ENCODE results near the gene MLKL.

The MLKL gene

DNA sequence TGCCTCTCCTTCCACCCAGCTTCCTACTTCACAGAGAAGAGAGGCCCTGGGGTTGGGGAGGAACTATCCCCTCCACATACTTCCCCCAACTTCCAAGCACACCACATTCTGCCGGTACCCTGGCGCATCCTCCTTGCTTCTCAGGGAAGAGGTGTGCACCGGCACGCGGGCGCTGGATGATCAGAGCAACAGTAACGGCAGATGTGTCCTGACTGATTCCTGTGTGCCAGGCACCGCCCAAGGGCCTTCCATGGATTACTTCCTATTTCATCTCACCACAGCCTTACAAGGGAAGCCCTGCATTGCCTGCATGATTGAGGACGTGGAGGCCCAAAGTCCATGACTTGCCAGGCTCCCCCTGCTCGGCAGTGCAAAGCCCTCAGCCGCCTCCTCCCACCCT, 21.1 kb upstream of the MLKL start:
- Mint-ChIP-seq H3K4me3 (no peak overlapping the region), H3K27me3 (no peaks in the 10 kb centered on the region), H3K27ac (no peak overlapping the region), H3K4me1 (no peaks in the 10 kb centered on the region), H3K36me3 (peaks cover 2% of the 10 kb centered on the region), H3K9me3 (no peaks in the 10 kb centered on the region)

DNA sequence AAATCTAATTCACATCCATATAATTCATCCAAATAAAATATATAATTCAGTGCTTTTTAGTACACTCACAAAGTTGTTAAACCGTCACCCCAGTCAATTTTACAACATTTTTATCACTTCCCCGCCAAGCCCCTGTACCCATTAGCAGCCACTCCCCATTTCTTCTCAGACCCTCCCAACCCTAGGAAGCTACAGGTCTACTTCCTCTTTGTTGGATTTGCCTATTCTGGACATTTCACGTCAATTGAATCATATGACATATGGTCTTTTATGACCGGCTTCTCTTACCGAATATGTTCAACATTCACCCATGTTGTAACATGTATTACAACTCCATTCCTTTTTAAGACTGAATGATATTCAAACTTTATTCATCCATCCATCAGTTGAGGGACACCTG, 19.9 kb upstream of the MLKL start:
- H3K27ac Mint-ChIP-seq = no peak overlapping the region
- no peaks in the 10 kb centered on the region for H3K27me3 Mint-ChIP-seq
- no peaks in the 10 kb centered on the region for H3K4me1 Mint-ChIP-seq
- H3K36me3 Mint-ChIP-seq = no peaks in the 10 kb centered on the region
- no peaks in the 10 kb centered on the region for H3K9me3 Mint-ChIP-seq
- no peak overlapping the region for H3K4me3 Mint-ChIP-seq

DNA sequence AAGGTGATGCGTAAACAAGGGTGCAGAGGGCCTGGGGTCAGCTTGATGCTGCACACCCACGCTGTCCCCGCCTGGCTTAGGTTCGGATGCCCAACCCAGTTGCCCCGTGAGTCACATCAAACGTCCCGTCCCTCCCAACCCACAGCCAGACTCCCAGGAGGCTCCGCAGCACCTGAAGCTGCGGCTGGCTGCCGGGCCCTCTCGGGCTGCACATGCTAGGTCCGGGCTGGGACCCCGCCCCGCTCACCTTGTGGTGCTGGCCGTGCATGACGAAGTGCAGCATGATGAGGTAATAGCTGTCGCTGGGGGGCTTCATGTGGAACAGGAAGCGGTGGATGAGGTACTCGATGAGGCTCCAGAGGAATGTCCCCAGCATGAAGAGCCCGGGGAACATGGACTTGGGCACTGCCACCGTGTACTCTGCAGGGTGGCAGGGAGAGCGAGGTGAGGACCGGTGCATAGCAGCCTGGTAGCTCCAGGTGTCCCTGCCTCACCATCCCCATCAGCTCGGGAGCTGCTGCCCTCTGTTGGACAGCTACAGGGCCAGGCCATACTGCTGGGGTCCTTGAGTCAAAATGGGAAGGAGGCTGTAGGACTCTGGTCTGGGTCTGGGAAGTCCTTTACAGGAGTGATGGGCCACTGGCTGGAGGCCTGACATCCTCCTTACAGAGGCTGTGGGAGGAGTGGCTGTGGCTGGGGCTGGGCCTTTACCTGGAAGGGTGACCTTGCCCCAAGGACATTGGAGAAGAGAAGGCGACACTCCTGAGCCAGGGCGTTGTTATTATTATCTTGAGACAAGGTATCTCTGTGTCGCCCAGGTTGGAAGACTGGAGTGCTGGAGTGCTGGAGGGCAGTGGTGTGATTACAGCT, 18.3 kb upstream of the MLKL start:
- Mint-ChIP-seq H3K4me1 (no peaks in the 10 kb centered on the region), H3K27ac (no peak overlapping the region), H3K36me3 (no peaks in the 10 kb centered on the region), H3K4me3 (no peak overlapping the region), H3K27me3 (no peaks in the 10 kb centered on the region), H3K9me3 (no peaks in the 10 kb centered on the region)

DNA sequence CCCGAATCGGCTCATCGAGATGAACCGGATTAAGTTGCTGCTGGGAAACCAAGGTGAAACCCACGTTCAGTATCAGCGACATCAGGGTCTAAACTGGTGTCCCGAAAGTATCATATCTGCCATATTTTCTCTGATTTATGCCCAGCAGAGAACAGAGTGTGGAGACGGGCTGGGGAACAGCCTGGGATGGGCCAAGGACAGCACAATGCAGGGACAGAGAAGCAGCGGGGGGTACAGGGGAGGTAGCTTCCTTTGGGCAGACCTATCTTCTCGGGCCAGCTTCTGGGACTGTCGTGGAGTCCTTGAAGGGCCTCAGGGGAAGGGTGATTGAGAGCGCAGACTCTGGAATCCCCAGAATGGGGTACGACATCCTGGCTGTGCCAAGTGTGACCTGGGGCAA, 17.5 kb upstream of the MLKL start:
- Mint-ChIP-seq H3K27me3 (no peaks in the 10 kb centered on the region), H3K4me3 (no peak overlapping the region), H3K36me3 (no peaks in the 10 kb centered on the region), H3K27ac (no peak overlapping the region), H3K9me3 (no peaks in the 10 kb centered on the region), H3K4me1 (no peaks in the 10 kb centered on the region)

DNA sequence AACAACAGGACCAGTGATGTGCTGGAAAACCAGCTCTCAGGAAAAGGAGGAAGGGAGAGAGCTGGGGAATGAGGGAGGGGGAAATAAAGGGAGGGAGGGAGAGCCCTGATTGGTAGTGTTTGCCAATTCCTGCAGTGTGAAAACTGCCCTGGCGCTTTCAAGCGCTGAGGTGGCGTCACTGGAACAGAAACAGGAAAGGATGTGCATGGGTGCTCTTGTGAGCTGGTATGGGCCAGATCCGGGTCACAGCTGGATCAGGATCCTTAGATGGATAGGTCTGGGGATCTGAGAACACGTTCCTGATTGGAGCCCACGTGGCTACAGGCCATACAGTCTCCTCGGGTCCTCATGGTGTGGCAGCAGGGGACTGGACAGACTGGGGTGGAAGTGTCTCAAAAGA, 16.7 kb upstream of the MLKL start:
- Mint-ChIP-seq H3K27me3 (no peaks in the 10 kb centered on the region), H3K4me3 (no peak overlapping the region), H3K9me3 (no peaks in the 10 kb centered on the region), H3K36me3 (no peaks in the 10 kb centered on the region), H3K27ac (no peak overlapping the region), H3K4me1 (no peaks in the 10 kb centered on the region)

DNA sequence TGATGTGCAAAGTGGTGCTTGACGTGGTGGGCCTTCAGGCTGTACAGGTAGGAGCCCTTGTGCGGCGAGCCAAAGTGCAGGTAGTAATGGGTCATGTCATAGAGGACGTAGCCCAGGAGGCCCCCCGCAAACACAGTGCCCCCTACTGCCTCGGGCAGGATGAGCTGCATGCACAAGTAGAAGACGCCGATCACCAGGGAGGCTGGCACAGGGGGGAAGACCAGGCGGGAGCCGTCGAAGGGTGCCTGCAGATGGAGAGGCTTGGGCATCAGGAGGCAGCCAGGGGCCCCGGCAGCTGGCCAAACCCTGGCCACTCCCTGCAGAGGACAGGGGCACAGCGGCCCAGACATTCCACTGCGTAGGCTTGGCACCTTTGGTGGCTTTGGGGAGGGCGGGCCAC, 15.7 kb upstream of the MLKL start:
- Mint-ChIP-seq H3K4me3 (no peak overlapping the region), H3K9me3 (no peaks in the 10 kb centered on the region), H3K27me3 (no peaks in the 10 kb centered on the region), H3K27ac (no peak overlapping the region), H3K4me1 (no peaks in the 10 kb centered on the region), H3K36me3 (no peaks in the 10 kb centered on the region)

DNA sequence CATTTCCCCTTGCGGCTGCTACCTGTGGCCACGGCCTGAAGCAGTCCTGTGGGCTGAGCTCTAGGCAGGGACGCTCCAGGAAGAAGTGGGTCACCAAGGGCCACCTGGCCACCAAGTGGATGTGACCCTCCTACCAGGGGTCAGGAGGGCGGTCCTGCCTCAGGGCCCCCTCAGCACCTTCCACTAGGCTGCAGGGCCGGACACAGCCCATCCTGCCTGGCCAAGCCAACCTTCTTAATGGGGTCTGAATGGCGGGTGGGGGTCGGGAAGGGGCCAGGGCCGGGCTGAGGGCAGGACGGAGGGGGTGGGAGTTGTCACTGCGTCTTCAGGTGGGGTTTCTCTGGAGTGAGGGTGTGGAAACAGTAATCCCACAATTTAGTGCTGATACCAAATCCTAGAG, 13.2 kb upstream of the MLKL start:
- no peaks in the 10 kb centered on the region for H3K36me3 Mint-ChIP-seq
- peaks cover 6% of the 10 kb centered on the region for H3K4me1 Mint-ChIP-seq

DNA sequence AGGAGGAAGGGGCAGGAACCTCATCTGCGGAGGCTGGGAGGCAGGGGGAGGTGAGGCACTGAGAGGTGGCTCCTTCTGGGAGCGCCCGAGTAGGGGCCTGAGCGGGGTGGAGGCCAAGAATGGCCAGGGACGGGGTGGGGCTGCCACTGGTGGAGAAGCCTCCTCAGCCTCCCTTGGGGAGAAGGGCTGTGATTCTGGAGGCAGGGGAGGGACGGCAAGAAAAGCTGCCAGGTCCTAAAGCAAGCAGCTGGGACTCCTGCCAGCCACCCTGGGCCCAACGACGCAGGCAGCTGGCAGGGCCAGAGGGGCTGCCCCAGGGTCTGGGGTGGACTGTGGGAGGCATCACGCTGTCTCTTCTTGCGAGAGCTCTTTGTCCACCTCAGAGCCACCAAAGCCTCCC, 12.7 kb upstream of the MLKL start:
- H3K4me1 Mint-ChIP-seq = peaks cover 6% of the 10 kb centered on the region
- H3K4me3 Mint-ChIP-seq = no peak overlapping the region
- H3K27me3 Mint-ChIP-seq = no peaks in the 10 kb centered on the region
- H3K27ac Mint-ChIP-seq = no peak overlapping the region
- no peaks in the 10 kb centered on the region for H3K9me3 Mint-ChIP-seq
- H3K36me3 Mint-ChIP-seq = no peaks in the 10 kb centered on the region

More for the DNA sequence above, 13.2 kb upstream of the MLKL start:
- Mint-ChIP-seq H3K4me3 (no peak overlapping the region), H3K27ac (no peak overlapping the region), H3K9me3 (no peaks in the 10 kb centered on the region), H3K27me3 (no peaks in the 10 kb centered on the region)

DNA sequence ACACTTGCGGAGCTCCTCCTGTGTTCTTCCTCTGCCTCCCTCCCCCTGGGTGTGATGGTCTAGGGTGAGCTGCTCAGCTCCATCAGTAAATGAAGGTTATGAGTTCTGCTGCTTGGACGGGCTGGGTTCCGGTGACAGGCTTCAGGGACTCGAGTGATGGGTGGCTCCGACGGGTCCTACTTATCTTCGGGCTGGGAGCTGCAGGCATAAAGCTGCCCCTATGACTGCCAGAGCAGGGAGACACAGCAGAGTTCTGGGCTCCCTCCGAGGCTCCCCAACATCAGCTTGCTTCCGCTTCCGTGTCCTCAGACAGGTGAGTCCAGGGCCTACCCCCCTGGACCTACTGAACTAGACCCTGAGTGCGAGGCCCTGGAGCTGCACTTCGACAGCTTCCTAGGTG, 11.3 kb upstream of the MLKL start:
- Mint-ChIP-seq H3K36me3 (no peaks in the 10 kb centered on the region), H3K9me3 (no peaks in the 10 kb centered on the region), H3K4me3 (no peak overlapping the region), H3K4me1 (peaks cover 6% of the 10 kb centered on the region), H3K27me3 (no peaks in the 10 kb centered on the region), H3K27ac (no peak overlapping the region)

DNA sequence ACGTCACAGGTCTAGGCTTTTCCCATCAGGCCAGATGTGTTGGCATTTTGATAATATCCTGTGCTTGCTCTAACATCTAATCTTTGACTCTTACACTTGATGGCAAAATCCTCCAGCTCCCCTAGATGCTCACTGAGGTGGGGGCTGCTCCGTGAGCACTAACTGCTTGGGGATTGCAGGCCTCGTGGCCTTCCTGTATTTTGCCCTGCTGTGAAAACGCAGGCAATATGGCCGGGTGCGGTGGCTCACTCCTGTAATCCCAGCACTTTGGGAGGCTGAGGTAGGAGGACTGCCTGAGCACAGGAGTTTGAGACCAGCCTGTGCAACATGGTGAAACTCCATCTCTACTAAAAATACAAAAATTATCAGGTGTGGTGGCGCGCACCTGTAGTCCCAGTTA, 9.7 kb upstream of the MLKL start:
- Mint-ChIP-seq H3K36me3 (no peaks in the 10 kb centered on the region), H3K4me3 (no peak overlapping the region), H3K4me1 (peaks cover 6% of the 10 kb centered on the region), H3K27ac (no peak overlapping the region), H3K9me3 (no peaks in the 10 kb centered on the region), H3K27me3 (no peaks in the 10 kb centered on the region)

DNA sequence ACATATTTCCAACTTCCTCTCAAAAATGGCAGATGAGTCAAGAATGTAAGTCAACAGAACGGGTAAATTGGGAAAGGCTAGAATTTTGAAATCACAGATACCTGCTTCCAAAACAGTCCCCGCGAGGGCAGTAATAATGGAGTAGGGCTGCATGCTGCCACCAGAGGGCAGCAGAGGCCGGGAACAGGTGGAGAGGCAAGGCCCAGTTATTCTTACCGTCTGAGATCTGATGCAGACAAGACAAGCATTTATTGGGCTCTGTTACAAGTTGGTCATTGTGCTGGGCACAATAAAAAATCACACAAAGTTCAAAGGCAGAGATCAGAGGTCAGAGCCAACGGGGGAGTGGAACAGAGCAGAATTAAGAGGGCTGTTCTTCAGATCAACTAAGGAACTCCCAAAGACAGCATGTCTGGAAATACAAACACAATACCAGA, 8.8 kb upstream of the MLKL start:
- no peaks in the 10 kb centered on the region for H3K27me3 Mint-ChIP-seq
- H3K36me3 Mint-ChIP-seq = no peaks in the 10 kb centered on the region
- H3K27ac Mint-ChIP-seq = peak overlapping the region; percentile 61
- no peak overlapping the region for H3K4me3 Mint-ChIP-seq
- H3K9me3 Mint-ChIP-seq = no peaks in the 10 kb centered on the region
- H3K4me1 Mint-ChIP-seq = peaks cover 6% of the 10 kb centered on the region

DNA sequence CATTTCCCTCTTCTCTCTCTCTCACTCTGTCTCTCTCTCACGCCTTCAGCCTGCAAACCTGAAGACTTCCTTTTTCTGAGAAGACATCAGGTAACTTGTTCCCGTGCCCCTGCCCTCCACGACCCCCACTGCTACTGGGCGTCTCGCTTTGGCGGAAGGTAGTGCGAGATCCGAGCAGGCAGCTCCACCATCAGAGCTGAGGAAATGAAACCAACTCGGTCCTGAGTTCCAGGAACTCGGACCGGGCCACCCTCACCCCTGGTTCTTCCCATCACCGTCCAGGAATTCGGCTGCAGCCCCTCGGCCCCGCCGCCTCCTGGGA, 585 bp downstream of the MLKL start:
- Mint-ChIP-seq H3K27me3 (no peaks in the 10 kb centered on the region), H3K9me3 (no peaks in the 10 kb centered on the region)

DNA sequence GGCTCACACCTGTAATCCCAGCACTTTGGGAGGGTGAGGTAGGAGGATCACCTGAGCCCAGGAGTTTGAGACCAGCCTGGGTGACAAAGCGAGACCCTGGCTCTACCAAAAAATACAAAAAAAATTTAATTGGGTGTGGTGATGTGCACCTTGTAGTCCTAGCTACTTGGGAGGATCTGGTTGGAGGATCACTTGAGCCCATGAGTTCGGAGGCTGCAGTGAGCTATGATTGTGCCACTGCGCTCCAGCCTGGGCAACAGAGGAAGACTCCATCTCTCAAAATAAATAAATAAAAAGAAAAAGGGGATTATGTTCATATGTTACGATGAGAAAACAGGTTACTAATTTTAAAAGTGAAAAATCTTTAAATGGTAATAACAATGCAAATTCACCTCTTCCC, 996 bp downstream of the MLKL start:
- peak overlapping the region; percentile 51 for H3K27ac Mint-ChIP-seq
- peak overlapping the region; percentile 100 for H3K4me3 Mint-ChIP-seq
- H3K9me3 Mint-ChIP-seq = no peaks in the 10 kb centered on the region
- H3K27me3 Mint-ChIP-seq = no peaks in the 10 kb centered on the region
- peaks cover 70% of the 10 kb centered on the region for H3K4me1 Mint-ChIP-seq
- H3K36me3 Mint-ChIP-seq = peaks cover 10% of the 10 kb centered on the region

More for the DNA sequence above, 585 bp downstream of the MLKL start:
- Mint-ChIP-seq H3K36me3 (peaks cover 10% of the 10 kb centered on the region), H3K4me3 (peak overlapping the region; percentile 100), H3K4me1 (peaks cover 70% of the 10 kb centered on the region), H3K27ac (peak overlapping the region; percentile 100)

DNA sequence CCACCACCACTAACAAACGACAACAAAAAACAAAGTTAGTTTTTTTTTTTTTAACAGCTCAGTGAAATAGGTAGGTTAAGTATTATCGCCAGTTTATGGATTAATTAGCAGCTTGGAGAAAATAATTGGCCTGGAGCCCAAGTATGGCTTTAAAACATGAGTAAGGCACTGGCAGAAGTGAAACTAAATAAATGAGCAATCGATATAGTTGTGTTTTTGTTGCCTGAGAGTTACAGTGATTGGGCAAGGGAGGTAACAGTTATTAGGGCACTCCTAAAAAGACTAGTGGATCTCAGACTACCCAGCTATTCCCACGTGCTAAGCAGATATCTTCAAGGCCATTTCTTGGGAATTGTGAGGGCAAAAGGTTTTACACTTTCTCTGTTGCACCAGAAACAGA, 2.4 kb downstream of the MLKL start:
- Mint-ChIP-seq H3K9me3 (no peaks in the 10 kb centered on the region), H3K27me3 (no peaks in the 10 kb centered on the region), H3K36me3 (peaks cover 12% of the 10 kb centered on the region), H3K27ac (peak overlapping the region; percentile 55), H3K4me3 (peak overlapping the region; percentile 100), H3K4me1 (peaks cover 74% of the 10 kb centered on the region)

DNA sequence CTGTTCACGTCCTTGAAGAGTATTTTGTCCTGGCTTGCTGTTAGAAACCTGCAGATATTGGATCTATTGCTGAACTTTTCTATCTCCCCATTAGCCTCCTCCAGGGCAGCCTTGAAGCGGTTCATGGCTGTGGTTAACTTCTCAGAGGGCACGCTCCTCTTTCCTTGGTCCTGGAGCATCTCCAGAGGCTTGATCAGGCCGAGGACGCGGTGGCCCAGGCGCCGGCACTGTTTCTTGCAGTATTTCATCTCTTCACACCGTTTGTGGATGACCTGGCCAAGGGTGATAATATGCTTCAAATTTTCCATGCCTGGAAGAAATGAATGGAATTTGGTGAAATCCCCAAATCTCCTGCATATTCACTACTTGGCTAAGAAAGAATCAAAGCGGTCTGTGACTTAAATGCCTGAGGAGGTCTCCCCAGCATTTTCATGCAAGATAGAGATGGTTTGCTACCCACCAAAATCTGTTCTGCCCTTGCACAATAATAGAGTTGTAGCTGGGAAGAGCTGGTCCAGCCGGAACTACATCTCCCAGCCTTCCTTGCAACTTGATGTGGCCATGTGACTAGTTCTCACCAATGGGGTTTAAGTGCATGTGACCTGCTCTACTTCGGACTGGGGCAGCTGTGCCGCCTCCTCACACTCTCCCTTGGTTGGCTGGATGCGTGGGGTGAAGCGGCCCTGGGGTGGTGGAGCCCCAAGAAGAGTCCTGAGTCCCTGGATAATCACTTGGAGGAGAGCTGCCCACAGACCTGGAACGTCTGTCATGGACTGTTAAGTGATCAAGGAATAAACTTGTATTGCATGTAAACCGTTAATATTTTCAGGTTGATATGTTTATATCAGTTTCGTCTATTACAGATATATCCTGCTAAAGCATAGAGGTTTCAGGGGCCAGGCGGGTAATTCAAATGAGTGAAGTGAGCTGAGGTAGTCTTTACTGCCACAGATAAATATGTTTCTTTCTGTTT, 4.9 kb downstream of the MLKL start:
- no peaks in the 10 kb centered on the region for H3K27me3 Mint-ChIP-seq
- peak overlapping the region; percentile 51 for H3K27ac Mint-ChIP-seq
- H3K4me1 Mint-ChIP-seq = peaks cover 69% of the 10 kb centered on the region
- peaks cover 19% of the 10 kb centered on the region for H3K36me3 Mint-ChIP-seq
- no peaks in the 10 kb centered on the region for H3K9me3 Mint-ChIP-seq
- H3K4me3 Mint-ChIP-seq = peak overlapping the region; percentile 80

All from activated naive CD4-positive, alpha-beta T cell treated with anti-CD3 and anti-CD28 coated beads, Interleukin-2, amount 50 U/mL, for 24 hours (primary cell).